Ureter (tissue), 1 donor: ENCODE data around the gene DDX4. TPM values are rescaled to one million over a fixed set of nuclear protein-coding genes. Genes with fewer than 3 reads are reported as not detected.

Experiments used
- DNase-seq: peaks from one replicate; pipeline ENCODE4 v3.0.0-alpha.2; 2020; ENCODE audit warnings: low spot score
- total RNA-seq: library from RNA; stranded (reverse); gene quantifications from one replicate; pipeline ENCODE4 v1.2.4, GENCODE V29; 2023
- donor health status: DM: yes; HTN: yes; CAD: no.

DDX4 gene
- total RNA-seq, 1 donor from 2014 or later: not detected

GRCh38 chr5:55821731-55822512 is 84.1 kb downstream of the DDX4 start:
- DNase-seq: peak; percentile 45

GRCh38 chr5:55823151-55823796 is 85.4 kb downstream of the DDX4 start:
- no peak for DNase-seq

GRCh38 chr5:55829956-55830355 is 92.1 kb downstream of the DDX4 start:
- DNase-seq: no peak

- no peak for DNase-seq
Observed at GRCh38 chr5:55832446-55832845, 94.6 kb downstream of the DDX4 start.

DNA sequence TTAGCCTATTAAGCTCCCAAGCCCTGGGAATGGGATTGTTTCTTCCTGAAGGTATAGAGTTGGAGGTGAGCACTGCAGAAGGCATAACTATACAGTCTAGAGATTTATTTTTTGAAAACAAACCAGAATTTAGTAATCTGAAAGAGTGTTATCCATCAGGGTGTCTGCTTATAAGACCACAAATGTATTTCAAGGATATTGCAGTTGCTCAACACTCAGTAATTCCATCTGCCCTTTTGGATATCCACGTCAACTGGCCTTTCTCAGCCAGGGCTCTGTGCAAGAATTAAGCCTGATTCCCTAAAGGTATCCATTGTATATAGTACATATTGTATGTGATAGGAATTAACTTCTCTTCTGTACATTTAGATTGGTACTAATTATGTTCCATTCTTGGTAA is 98.3 kb downstream of the DDX4 start:
- no peak for DNase-seq

GRCh38 chr5:55841976-55842375 is 104.1 kb downstream of the DDX4 start:
- no peak for DNase-seq

GRCh38 chr5:55847837-55848236 is 110.0 kb downstream of the DDX4 start:
- no peak for DNase-seq

- DNase-seq: no peak
Observed at GRCh38 chr5:55848783-55849182, 110.9 kb downstream of the DDX4 start.

DNA sequence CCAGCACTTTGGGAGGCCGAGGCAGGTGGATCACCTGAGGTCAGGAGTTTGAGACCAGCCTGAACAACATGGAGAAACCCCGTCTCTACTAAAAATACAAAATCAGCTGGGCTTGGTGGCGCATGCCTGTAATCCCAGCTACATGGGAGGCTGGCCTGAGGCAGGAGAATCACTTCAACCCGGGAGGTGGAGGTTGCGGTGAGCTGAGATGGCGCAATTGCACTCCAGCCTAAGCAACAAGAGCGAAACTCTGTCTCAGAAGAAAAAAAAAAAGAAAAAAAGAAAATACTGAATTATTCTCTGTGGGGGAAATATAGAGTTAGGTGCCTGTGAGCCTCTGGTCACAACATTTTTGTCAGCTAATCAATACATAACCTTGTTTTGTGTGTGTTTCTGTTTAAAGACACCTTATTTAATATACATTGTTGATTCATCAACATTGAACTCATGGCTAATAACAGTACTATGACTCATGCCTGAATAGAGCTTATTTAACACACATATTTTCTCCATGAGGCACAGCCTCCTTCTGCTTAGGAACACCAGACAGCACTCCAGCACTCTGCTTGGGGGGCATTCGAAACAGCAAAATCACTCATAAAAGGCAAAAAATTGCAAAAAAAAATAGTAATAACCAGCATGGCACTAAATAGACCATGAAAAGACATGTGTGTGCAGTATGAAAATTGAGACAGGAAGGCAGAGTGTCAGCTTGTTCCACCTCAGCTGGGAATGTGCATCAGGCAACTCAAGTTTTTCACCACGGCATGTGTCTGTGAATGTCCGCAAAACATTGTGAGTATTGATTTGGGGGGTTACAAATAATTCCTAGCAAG is 113.2 kb downstream of the DDX4 start, which contains the start of gene IL31RA:
TSS of gene IL31RA (plus strand) at position 519 of the 836 bp plus-strand sequence. CDS start at position 733, 214 bp downstream.
- no peak for DNase-seq

GRCh38 chr5:55851675-55851979 is 113.8 kb downstream of the DDX4 start:
- DNase-seq: no peak

- no peak for DNase-seq
Observed at GRCh38 chr5:55852503-55852902, 114.6 kb downstream of the DDX4 start.

- no peak for DNase-seq
Observed at GRCh38 chr5:55853041-55853670, 115.3 kb downstream of the DDX4 start.

DNA sequence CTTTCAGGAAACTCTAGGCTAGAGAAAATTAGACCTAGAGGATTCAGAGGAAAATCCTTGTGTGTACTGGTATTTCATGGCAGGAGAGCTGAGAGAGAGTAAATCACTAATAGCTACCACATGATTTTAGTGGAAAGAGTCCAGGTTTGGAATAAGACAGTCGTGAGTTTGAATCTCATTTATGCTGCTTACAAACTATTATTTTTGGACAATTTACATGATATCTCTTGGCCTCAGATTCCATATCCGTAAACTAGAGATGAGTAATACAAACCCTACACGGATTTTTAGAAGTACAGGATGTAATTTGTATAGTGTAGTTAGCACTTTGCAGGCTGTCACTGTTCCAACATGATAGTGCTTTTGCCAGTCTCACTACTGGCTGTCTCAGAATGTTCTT is 116.0 kb downstream of the DDX4 start:
- no peak for DNase-seq

GRCh38 chr5:55855509-55855908 is 117.6 kb downstream of the DDX4 start:
- DNase-seq: no peak

DNA sequence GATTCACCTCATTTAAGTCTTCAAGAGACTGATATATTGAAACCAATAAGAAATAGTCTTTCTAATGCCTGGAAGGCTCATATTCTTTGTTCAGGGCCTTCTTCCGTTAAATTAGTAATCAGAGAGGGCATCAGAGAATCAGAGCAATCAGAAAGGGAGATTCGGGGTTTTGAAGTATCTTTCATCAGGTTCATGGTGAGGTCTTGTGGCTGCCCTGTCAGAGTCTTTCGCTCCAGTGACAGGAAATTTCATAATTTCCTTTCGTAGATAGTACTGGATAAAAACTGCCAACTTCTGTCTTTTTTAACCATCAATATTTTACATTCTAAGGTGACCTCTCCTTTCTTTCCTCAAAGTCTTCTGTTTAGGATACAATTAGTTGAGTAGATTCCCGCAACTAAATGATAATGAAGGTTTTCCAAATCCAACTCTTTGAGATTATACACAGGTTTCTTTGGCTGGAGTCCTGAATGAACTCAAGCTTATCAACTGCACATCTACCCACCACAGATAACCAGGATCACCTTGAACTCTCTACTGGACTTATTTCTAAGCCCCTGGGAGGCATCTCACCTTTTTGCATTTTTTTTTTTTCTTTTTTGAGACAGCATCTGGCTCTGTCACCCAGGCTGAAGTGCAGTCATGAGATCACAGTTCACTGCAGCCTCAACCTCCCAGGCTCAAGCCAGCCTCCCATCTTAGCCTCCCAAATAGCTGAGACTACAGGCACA is 118.8 kb downstream of the DDX4 start:
- DNase-seq: no peak

- DNase-seq: no peak
Observed at GRCh38 chr5:55857247-55857640, 119.4 kb downstream of the DDX4 start.

DNA sequence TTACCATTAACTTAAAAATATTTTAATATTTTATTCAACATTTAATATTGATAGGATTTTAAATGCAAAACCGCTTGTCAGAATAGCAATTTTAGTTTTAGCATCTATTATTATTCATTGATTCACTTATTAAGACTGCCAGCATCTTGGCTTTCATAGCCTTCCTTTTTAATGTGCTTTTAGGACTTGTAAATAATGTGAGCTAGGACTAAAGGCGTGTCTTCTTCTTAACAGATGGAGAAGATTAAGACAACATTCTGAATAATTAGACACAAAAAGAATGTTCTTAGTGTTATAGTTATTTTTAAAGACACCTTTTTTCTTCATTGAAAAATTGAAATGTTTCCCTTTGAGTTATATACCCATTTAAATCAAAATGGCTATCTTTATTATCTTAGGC is 120.2 kb downstream of the DDX4 start:
- no peak for DNase-seq

- DNase-seq: no peak
Observed at GRCh38 chr5:55860288-55860687, 122.4 kb downstream of the DDX4 start.

GRCh38 chr5:55860709-55861108 is 122.8 kb downstream of the DDX4 start:
- no peak for DNase-seq

GRCh38 chr5:55864606-55865541 is 127.0 kb downstream of the DDX4 start:
- no peak for DNase-seq
